B cell (primary cell): Measurements from ENCODE around the gene CCDC160. TPM values are rescaled to one million over a fixed set of nuclear protein-coding genes. Genes with fewer than 3 reads are reported as not detected.

ENCODE experiments used
- ATAC-seq: fragments of 200-7000 bp; cut with Tn5 transposase; one replicate; pipeline ENCODE4 v1.10.0; 2021; ENCODE audit warnings: low read depth, mild to moderate bottlenecking, moderate number of reproducible peaks, moderate library complexity
- CTCF ChIA-PET: fragments of 350-600 bp; sonication (Branson Sonifier 250); formaldehyde crosslinking; loops from one replicate; lab custom pipeline; 2021; ENCODE audit warnings: antibody characterized with exemption, inconsistent platforms; lab: Charles Lee
- POLR2A ChIA-PET: fragments of 350-600 bp; sonication (Branson Sonifier 250); formaldehyde crosslinking; loops from one replicate; lab custom pipeline; 2021; ENCODE audit warnings: antibody characterized with exemption; lab: Charles Lee
- DNase-seq: peaks from one replicate; pipeline ENCODE4 v3.0.0; 2013
- H2AFZ ChIP-seq: 2 replicates; pipeline ENCODE4 v1.6.1; 2012; ENCODE audit warnings: mild to moderate bottlenecking, low read depth, low read length; ENCODE audit not compliant: insufficient read depth, poor library complexity, severe bottlenecking
- H3K27ac ChIP-seq, 2 donors: 1 replicate in 1 of 2; 2 replicates in 1 of 2; pipeline ENCODE4 v1.5.1; 2012 to 2013; ENCODE audit warnings: low read length in 2 of 2, mild to moderate bottlenecking in 2 of 2, moderate library complexity in 1 of 2
- H3K27me3 ChIP-seq, 4 experiments: fragments of 200-600 bp in 1 of 4; sonication (generic) in 1 of 4; replicated peaks in 1 of 4; 1 replicate in 2 of 4; 2 replicates in 2 of 4; pipeline versions ENCODE4 v1.6.1 to v1.7.0; 2013 to 2016; ENCODE audit warnings: low read length in 3 of 4, mild to moderate bottlenecking in 2 of 4, mixed read lengths in 1 of 4, moderate library complexity in 1 of 4; ENCODE audit not compliant: insufficient read depth in 4 of 4, control insufficient read depth in 3 of 4; ENCODE audit errors: control extremely low read depth in 1 of 4
- H3K36me3 ChIP-seq, 2 experiments: replicated peaks in 1 of 2; 1 replicate in 1 of 2; 2 replicates in 1 of 2; pipeline versions ENCODE4 v1.6.1 to v1.7.1; 2013; ENCODE audit warnings: low read length in 1 of 2; ENCODE audit not compliant: insufficient read depth in 2 of 2, control insufficient read depth in 1 of 2; ENCODE audit errors: control extremely low read depth in 1 of 2, extremely low read depth in 1 of 2
- H3K4me1 ChIP-seq, 2 donors: fragments of 200-600 bp in 1 of 2; sonication (generic) in 1 of 2; 1 replicate in 1 of 2; 2 replicates in 1 of 2; pipeline versions ENCODE4 v1.5.1 to v1.6.1; 2013 to 2017; ENCODE audit warnings: low read length in 2 of 2; ENCODE audit not compliant: control insufficient read depth in 2 of 2, insufficient read depth in 2 of 2
- H3K4me2 ChIP-seq: replicated peaks from 2 replicates; pipeline ENCODE3; 2012; ENCODE audit warnings: mild to moderate bottlenecking, low read depth, low read length; ENCODE audit not compliant: poor library complexity, severe bottlenecking
- H3K4me3 ChIP-seq, 5 experiments: fragments of 200-600 bp in 1 of 5; sonication (generic) in 1 of 5; 1 replicate in 3 of 5; 2 replicates in 2 of 5; pipeline versions ENCODE4 v1.5.1 to v1.7.0; 2011 to 2016; ENCODE audit warnings: low read length in 4 of 5, mild to moderate bottlenecking in 4 of 5, low read depth in 2 of 5, control low read depth in 1 of 5, moderate library complexity in 1 of 5; ENCODE audit not compliant: insufficient read depth in 1 of 5; ENCODE audit errors: control extremely low read depth in 1 of 5, extremely low read depth in 1 of 5
- H3K79me2 ChIP-seq: fragments of 200-600 bp; sonication (generic); one replicate; pipeline ENCODE4 v1.6.0; 2016; ENCODE audit warnings: low read length; ENCODE audit not compliant: control insufficient read depth, insufficient read depth
- H3K9ac ChIP-seq: fragments of 200-600 bp; sonication (generic); 2 replicates; pipeline ENCODE4 v1.6.1; 2017; ENCODE audit warnings: mild to moderate bottlenecking, low read length, moderate library complexity
- H3K9me3 ChIP-seq, 3 donors: one replicate each; pipeline versions ENCODE4 v1.6.1 to v1.7.1; 2013; ENCODE audit warnings: low read length in 2 of 3; ENCODE audit not compliant: control insufficient read depth in 2 of 3, insufficient read depth in 1 of 3; ENCODE audit errors: control extremely low read depth in 1 of 3
- H4K20me1 ChIP-seq: 2 replicates; pipeline ENCODE4 v1.6.0; 2012; ENCODE audit warnings: mild to moderate bottlenecking, low read length; ENCODE audit not compliant: insufficient read depth, control insufficient read depth, poor library complexity, severe bottlenecking
- H3K27ac Mint-ChIP-seq: one replicate; pipeline ENCODE4 v1.8.0; 2021; ENCODE audit warnings: mixed read lengths
- H3K27me3 Mint-ChIP-seq: one replicate; pipeline ENCODE4 v1.8.0; 2021; ENCODE audit warnings: mixed read lengths
- H3K4me1 Mint-ChIP-seq: one replicate; pipeline ENCODE4 v1.8.0; 2021; ENCODE audit warnings: mixed read lengths
- H3K4me3 Mint-ChIP-seq: one replicate; pipeline ENCODE4 v1.8.0; 2021; ENCODE audit warnings: mixed read lengths
- H3K9me3 Mint-ChIP-seq: one replicate; pipeline ENCODE4 v1.8.0; 2022; ENCODE audit warnings: mixed read lengths; ENCODE audit not compliant: insufficient read depth
- EZH2 ChIP-seq: IDR thresholded peaks from 2 replicates; pipeline ENCODE4 v1.6.1; 2012; ENCODE audit warnings: borderline replicate concordance, low read depth, mild to moderate bottlenecking, moderate library complexity, low read length; ENCODE audit not compliant: insufficient read depth, poor library complexity, severe bottlenecking
- WGBS: methylation state at CpG from one replicate; pipeline ENCODE4 v1.1.5; 2013; ENCODE audit warnings: missing lambda C conversion rate; ENCODE audit not compliant: insufficient coverage; 5-methylcytosine and 5-hydroxymethylcytosine counted together
- intact Hi-C: fragments of 100-400 bp; cut with micrococcal nuclease; formaldehyde crosslinking; loops from one replicate; pipeline ENCODE4 v1.10.0; 2022
- polyA plus RNA-seq: library from polyadenylated mRNA; depleted of rRNA; stranded (reverse); fragments of >200 nt; gene quantifications from 2 replicates; pipeline ENCODE4 v1.2.3, GENCODE V29; 2012
- total RNA-seq, 2 donors: library from RNA; stranded (reverse); fragments of 120-200 nt in 1 of 2; gene quantifications; 1 replicate in 1 of 2; 2 replicates in 1 of 2; pipeline versions ENCODE4 v1.2.3 to v1.2.4, GENCODE V29; 2013 to 2022
- TF ChIP-seq, protein P1 (sequence below): fragments of 200-600 bp; IDR thresholded peaks from one replicate; pipeline ENCODE4 v1.8.0; 2022; ENCODE audit warnings: antibody characterized with exemption, mild to moderate bottlenecking

CCDC160 gene
- total and polyA plus RNA-seq, 2 donors (not counting 1 experiment from before 2014, with no cell fraction given): not detected

DNA sequence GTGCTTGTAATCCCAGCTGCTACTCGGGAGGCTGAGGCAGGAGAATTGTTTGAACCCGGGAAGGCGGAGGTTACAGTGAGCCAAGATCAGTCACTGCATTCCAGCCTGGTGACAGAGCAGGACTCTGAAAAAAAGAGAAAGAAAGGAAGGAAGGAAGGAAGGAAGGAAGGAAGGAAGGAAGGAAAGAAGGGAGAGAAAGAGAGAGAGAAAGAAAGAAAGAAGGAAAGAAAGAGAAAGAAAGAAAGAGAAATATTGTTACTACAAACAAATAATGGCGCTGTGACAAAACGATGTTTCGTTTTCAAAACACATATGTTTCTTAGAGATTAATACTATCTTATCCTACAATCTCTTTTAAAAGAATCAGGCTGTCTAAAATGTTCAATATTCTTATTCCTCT lies 42.1 kb upstream of the CCDC160 start:
- Histone ChIP-seq H3K9ac (no peak overlapping the region), H2AFZ (no peak overlapping the region), H3K4me3 (no peak overlapping the region), H4K20me1 (no peaks in the 10 kb centered on the region), H3K9me3 (no peaks in the 10 kb centered on the region), H3K4me1 (no peaks in the 10 kb centered on the region), H3K27me3 (no peaks in the 10 kb centered on the region), H3K36me3 (no peaks in the 10 kb centered on the region), H3K27ac (no peak overlapping the region), H3K79me2 (no peaks in the 10 kb centered on the region), H3K4me2 (no peak overlapping the region)
- H3K27me3 Mint-ChIP-seq: peaks cover 3% of the 10 kb centered on the region
- H3K9me3 Mint-ChIP-seq: no peaks in the 10 kb centered on the region
- DNase-seq (no peak), ATAC-seq (no peak)
- H3K4me1 Mint-ChIP-seq: no peaks in the 10 kb centered on the region
- H3K4me3 Mint-ChIP-seq: no peak overlapping the region
- H3K27ac Mint-ChIP-seq: no peak overlapping the region
- intact Hi-C loops: no loop called here
- no peak for TF ChIP-seq EZH2
- TF ChIP-seq, protein P1, sequence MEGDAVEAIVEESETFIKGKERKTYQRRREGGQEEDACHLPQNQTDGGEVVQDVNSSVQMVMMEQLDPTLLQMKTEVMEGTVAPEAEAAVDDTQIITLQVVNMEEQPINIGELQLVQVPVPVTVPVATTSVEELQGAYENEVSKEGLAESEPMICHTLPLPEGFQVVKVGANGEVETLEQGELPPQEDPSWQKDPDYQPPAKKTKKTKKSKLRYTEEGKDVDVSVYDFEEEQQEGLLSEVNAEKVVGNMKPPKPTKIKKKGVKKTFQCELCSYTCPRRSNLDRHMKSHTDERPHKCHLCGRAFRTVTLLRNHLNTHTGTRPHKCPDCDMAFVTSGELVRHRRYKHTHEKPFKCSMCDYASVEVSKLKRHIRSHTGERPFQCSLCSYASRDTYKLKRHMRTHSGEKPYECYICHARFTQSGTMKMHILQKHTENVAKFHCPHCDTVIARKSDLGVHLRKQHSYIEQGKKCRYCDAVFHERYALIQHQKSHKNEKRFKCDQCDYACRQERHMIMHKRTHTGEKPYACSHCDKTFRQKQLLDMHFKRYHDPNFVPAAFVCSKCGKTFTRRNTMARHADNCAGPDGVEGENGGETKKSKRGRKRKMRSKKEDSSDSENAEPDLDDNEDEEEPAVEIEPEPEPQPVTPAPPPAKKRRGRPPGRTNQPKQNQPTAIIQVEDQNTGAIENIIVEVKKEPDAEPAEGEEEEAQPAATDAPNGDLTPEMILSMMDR: no peak
- WGBS: 100% methylated on average over 1 of the region's 6 CpGs
- ChIA-PET POLR2A (no interaction called here), CTCF (no interaction called here)

DNA sequence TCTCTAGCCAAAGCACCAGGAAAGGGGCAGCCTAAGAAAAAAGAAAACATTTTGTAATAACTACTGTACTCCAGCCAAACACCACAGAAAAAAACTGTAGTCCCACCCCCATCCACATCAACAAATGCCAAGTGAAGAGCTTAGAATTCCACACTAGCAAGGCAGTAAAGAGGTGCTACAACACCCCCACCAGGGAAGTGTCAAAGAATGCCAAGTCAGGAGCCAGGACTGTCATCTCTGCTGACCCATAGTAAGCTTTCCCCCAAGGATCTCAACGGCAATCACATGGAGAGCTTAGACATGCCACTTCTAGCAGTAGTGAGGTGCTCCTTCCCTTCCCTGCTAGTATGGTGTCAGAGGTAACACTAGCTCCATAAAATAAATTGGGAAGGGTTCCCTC lies 34.4 kb upstream of the CCDC160 start:
- Histone ChIP-seq H3K27me3 (peaks cover 0 to 4% (median 0%) of the 10 kb centered on the region in 4 experiments), H3K4me3 (no peak overlapping the region), H3K36me3 (no peaks in the 10 kb centered on the region), H3K79me2 (no peaks in the 10 kb centered on the region), H3K9ac (no peak overlapping the region), H3K9me3 (no peaks in the 10 kb centered on the region), H3K4me1 (no peaks in the 10 kb centered on the region), H2AFZ (no peak overlapping the region), H3K27ac (no peak overlapping the region), H3K4me2 (no peak overlapping the region), H4K20me1 (no peaks in the 10 kb centered on the region)
- no peak for DNase-seq
- WGBS: no CpG with 5 or more reads among the region's 1 CpG
- Mint-ChIP-seq H3K9me3 (no peaks in the 10 kb centered on the region), H3K27me3 (peaks cover 6% of the 10 kb centered on the region), H3K4me3 (no peak overlapping the region), H3K27ac (no peak overlapping the region), H3K4me1 (no peaks in the 10 kb centered on the region)
- no peak for ATAC-seq
- TF ChIP-seq, protein P1: no peak
- TF ChIP-seq EZH2: no peak
- intact Hi-C loops: no loop called here
- ChIA-PET POLR2A (no interaction called here), CTCF (no interaction called here)
